GM12878 (cell line): ENCODE measurements around the gene MITD1.

Experiments used
- CEBPB ChIP-seq, 2 experiments: fragments of 150-350 bp in 1 of 2; IDR thresholded peaks; 2 replicates each; pipeline ENCODE4 v1.6.1; 2012 to 2014; ENCODE audit warnings: low read depth in 2 of 2, low read length in 2 of 2, borderline replicate concordance in 1 of 2, inconsistent platforms in 1 of 2
- CHD1 ChIP-seq: IDR thresholded peaks from 2 replicates; pipeline ENCODE4 v1.6.1; 2012; ENCODE audit warnings: low read depth, low read length, improper control_type of control experiment
- CTCF ChIP-seq, 3 experiments: IDR thresholded peaks in 2 of 3; conservative IDR thresholded peaks in 1 of 3; 2 replicates each; pipeline ENCODE4 v1.5.1; 2011; ENCODE audit warnings: low read depth in 3 of 3, low read length in 3 of 3, mild to moderate bottlenecking in 3 of 3, control low read depth in 2 of 3, moderate library complexity in 2 of 3, inconsistent platforms in 1 of 3, mixed read lengths in 1 of 3; ENCODE audit not compliant: control insufficient read depth in 2 of 3, insufficient read depth in 1 of 3; ENCODE audit errors: extremely low read depth in 1 of 3
- EP300 ChIP-seq, 2 experiments: fragments of 150-350 bp in 1 of 2; IDR thresholded peaks; 2 replicates each; pipeline ENCODE4 v1.6.1; 2011 to 2012; ENCODE audit warnings: low read depth in 2 of 2, low read length in 2 of 2, borderline replicate concordance in 1 of 2, improper control_type of control experiment in 1 of 2, inconsistent platforms in 1 of 2; ENCODE audit not compliant: control insufficient read depth in 1 of 2
- EZH2 ChIP-seq: IDR thresholded peaks from 2 replicates; pipeline ENCODE4 v1.6.1; 2012; ENCODE audit warnings: low read depth, mild to moderate bottlenecking, control low read depth, inconsistent platforms, low read length, borderline replicate concordance; ENCODE audit not compliant: control insufficient read depth
- MXI1 ChIP-seq: fragments of 150-350 bp; IDR thresholded peaks from 2 replicates; pipeline ENCODE4 v1.6.1; 2011; ENCODE audit warnings: low read depth, mild to moderate bottlenecking, inconsistent platforms, low read length, improper control_type of control experiment
- PML ChIP-seq: IDR thresholded peaks from 2 replicates; pipeline ENCODE4 v1.6.1; 2012; ENCODE audit warnings: low read length, inconsistent platforms
- POLR2A ChIP-seq: IDR thresholded peaks from 2 replicates; pipeline ENCODE4 v1.6.1; 2011; ENCODE audit warnings: low read depth, mild to moderate bottlenecking, low read length
- SIN3A ChIP-seq: IDR thresholded peaks from 2 replicates; pipeline ENCODE4 v1.6.1; 2012; ENCODE audit warnings: low read depth, low read length, improper control_type of control experiment
- USF1 ChIP-seq: IDR thresholded peaks from 2 replicates; pipeline ENCODE4 v1.6.1; 2011; ENCODE audit warnings: borderline replicate concordance, low read depth, mild to moderate bottlenecking, moderate library complexity, mixed read lengths, low read length; ENCODE audit not compliant: insufficient read depth; ENCODE audit errors: extremely low read length
- YY1 ChIP-seq: IDR thresholded peaks from 2 replicates; pipeline ENCODE4 v1.6.1; 2011; ENCODE audit warnings: low read depth, mild to moderate bottlenecking, low read length
- ZBTB4 ChIP-seq: fragments of 450-650 bp; formaldehyde crosslinking; IDR thresholded peaks from 2 replicates; pipeline ENCODE4 v1.4.0; 2022; ENCODE audit warnings: mild to moderate bottlenecking, moderate library complexity
- ZNF274 ChIP-seq: IDR thresholded peaks from one replicate; pipeline ENCODE4 v1.8.0; 2011; ENCODE audit not compliant: insufficient read length, insufficient read depth

- TF ChIP-seq ZBTB4 (CRISPR knock-in tag) = no peak
- no peak for TF ChIP-seq CTCF (IDR thresholded peaks at IDR 0.05 in 2 of 3, conservative IDR thresholded peaks at IDR 0.05 in 1 of 3; ENCODE audit: control insufficient read depth in 2 of 3, extremely low read depth in 1 of 3, insufficient read depth in 1 of 3, low read depth in 3 of 3, low read length in 3 of 3)
- no peak for TF ChIP-seq USF1
- TF ChIP-seq POLR2A = no peak
- no peak for TF ChIP-seq CHD1
- no peak for TF ChIP-seq ZNF274
- TF ChIP-seq YY1 = no peak
- no peak for TF ChIP-seq EP300 (IDR thresholded peaks at IDR 0.05; ENCODE audit: borderline replicate concordance in 1 of 2, control insufficient read depth in 1 of 2, low read depth in 2 of 2, low read length in 2 of 2)
- no peak for TF ChIP-seq PML
- TF ChIP-seq MXI1 = no peak
- TF ChIP-seq EZH2 = no peak
- no peak for TF ChIP-seq CEBPB (IDR thresholded peaks at IDR 0.05; ENCODE audit: borderline replicate concordance in 1 of 2, low read depth in 2 of 2, low read length in 2 of 2)
- no peak for TF ChIP-seq SIN3A
Measured at GRCh38 chr2:99139003-99139402, 41.9 kb downstream of the MITD1 start.
